ENCODE results near the gene BBS4.

BBS4 gene

GRCh38 chr15:72766780-72767179 lies 80.8 kb downstream of the BBS4 start:
- no peak for DNase-seq

- no peak for DNase-seq
These were observed 84.8 kb downstream of the BBS4 start for GRCh38 chr15:72770673-72771328.

DNA sequence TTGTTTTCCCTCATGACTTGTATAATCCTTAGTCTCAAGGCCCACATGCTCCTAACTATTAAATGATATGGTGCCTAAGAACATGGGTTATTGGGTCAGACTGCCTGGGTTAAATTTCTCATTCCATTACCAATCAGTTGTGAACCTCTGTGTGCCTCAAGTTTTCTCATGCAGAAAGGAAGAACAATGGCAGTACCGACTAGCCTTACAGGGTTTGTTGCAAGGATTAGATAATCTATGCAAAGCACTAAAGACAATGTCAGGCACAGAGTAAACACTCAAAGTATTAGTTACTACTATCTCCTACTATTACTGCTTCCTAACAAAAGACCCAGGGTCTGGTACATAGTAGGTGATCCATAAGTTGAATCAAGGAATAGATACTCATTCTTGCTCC lies 85.3 kb downstream of the BBS4 start:
- no peak for DNase-seq

DNA sequence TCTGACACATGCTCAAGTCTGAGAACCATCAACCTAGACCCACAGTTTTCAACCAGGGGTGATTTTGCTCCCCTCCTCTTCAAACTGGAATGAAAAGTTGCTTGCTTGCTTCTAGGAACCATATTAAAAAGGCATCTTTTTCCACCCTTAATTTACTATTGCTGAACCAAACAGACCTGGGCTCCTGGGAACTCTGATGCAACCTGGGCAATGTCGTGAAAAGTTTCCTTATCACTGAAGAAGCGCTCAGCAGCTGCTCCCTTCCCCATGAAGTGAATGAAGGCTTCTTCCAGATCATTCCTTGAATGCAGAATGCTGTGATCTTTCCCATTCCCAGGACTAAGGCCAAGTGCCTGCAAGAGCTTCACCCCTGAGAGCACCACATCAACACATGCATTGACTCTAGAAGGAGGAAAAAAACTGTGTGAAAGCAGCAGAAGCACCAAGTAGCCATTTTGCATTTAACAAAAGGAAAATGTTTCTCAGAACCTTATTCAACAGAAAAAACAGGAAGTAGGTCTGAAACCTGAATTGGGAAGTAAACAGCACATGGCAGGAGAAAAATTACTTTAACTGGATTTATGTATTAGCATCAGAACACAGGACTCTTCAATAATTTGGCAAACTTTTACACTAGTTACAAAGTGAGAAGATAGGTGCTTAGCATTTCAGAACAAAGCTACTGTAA lies 88.8 kb downstream of the BBS4 start:
- DNase-seq = no peak

- no peak for DNase-seq
These were observed 92.8 kb downstream of the BBS4 start for GRCh38 chr15:72778796-72779195.

DNA sequence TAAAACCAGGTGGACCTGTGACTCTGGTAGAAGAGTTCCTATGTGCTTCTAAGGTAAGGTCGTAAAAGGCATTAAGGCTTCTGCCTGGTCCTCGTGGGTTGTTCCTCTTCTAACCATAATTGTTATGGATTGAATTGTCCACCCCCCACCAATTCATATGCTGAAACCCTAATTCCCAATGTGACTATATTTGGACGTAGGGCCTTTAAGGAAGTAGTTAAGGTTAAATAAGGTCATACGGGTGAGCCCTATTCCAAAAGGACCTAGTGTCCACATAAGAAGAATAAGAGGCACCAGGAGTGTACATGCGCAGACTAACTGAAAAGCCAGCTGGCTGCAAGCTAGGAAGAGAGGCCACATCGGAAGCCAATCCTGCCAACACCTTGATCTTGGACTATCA lies 95.6 kb downstream of the BBS4 start:
- no peak for DNase-seq

DNA sequence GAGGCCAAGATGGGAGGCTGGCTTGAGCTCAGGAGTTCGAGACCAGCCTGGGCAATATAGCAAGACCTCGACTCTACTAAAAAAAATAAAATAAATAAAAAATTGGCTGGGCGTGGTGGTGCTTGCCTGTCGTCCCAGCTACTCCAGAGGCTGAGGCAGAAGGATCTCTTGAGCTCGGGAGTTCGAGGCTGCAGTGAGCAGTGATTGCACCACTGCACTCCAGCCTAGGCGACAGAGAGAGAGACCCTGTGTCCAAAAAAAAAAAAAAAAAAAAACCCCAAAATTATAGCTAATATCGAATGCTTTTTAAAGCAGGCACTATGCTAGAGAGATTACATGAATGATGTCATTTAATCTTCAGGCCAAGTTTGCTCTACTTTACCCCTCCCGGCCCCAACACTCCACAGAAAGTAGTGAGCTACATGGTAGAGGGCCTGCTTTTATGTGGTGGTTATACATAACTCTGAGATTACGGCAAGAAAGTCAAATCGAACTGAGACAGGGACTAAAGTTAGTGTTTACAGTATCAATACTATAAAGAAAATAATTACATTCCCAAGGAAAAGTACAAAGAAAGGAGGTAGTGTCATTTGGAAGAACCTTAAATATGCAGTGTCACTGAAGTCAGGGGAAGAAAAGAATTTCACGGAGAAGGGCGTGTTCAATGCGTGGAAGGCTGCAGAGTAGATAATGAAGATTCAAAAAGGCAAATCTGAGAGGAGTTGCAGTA lies 96.4 kb downstream of the BBS4 start:
- peak; percentile 15 for DNase-seq

DNA sequence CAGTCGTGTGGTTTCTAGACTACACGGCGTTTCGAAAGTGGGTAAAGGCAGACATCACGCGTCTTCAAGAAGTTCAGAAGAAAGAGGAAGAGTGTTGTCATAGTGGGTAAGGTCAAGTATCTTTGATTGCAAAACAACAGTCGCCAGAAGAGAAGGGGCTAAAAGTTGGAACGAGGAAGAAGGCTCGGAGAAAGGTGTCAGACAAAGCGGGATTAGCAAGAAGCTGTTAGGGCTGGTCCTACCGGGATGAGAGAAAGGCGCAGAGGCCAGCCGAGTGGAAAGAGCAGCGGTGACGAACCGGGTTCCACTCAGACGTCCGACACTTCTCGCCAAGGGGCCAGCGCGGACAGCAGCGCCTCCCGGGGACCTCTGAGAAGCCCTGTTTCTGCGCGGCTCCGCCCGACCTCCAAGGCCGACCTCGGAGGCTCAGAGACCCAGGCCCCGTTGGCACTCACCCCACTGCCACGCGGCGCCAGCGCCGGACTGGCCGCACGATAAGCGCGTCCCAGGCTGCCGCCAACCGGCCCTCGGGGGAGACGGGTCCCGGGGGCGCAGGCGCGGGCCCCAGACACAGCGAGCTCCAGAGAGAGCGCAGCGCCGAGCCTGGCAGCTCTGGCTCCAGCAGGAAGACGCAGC lies 97.1 kb downstream of the BBS4 start:
- peak; percentile 47 for DNase-seq

DNA sequence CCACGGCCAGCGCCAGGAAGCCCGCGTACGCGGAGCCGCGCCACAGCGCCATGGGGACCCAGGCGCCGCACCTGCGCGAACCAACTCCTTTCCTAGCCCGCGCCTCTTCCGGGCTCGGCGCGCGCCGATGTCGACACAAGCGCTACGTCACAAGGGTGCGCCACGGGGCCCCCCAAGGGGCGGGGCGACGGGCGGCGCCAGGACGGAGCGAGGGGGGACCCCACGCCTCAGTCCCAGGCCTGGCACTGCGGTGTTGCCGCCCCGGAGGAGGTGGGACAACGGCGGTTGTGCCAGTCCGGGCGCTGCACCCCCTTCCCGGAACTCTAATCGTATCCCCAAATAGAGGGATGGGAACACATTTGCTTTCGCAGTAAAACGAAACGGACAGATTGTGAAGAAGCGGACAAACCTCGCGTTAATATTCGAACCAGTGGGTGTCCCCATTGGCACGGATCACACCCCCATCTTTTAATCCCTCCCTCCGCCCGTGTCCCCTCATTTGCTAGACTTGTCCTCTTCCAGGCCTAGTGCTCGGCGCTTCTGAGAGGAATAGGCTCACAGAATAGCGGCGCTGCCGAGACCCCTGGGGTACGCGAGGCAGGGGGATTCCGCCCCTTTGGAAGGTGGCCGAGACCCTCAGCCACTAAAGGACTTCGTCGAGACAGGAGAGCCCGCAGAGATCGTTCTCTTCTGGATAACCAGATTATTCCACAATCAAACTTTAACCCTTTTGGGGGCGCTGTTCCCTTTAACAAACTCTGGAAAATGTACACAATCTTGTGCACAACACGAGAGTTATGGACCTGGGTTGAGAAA lies 97.8 kb downstream of the BBS4 start, which contains the start of gene ADPGK:
ADPGK (minus strand) TSS at position 119 of the 816 bp plus-strand sequence; CDS start at position 52, 67 bp downstream.
- DNase-seq = peak; percentile 94

DNA sequence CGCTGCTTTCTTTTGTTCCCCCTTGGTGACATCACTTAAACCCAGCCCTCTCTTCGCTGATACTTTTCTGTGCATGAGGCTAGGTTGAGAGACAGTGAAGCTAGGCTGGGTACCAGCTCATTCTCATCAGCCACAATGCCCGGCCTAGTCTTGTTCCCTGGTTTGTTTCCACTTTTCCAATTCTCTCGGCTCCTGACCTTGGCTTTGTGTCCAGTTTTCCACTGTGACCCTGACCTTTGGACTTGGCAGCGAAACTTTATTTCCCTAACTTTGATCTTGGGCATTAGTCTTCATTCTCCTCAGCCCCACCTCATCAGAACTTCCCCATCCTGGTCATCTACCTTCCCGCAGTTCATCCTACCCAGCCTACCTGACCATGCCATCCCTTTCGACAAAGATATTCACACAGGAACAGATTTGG lies 98.5 kb downstream of the BBS4 start:
- no peak for DNase-seq

- DNase-seq = peak; percentile 79
These were observed 99.4 kb downstream of the BBS4 start for GRCh38 chr15:72785432-72785831.

DNA sequence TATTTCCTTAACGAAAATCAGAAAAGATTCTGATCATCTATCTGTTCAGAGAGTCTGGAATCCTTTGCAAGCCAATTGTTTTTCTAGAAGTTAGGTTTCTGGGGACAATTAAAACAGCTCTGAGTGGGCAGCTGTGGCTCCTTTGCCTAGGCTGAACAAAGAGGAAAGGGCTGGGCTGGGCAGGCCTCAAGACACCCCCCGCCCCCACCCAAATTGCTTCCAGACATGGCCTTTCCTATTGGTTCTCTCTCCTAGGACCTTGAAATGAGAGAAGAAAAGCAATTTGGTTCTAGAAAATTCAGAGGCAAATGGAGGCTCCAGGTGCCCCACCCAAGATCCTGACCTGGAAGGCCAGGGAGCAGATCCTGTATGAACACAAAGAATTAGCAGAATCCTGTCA lies 99.8 kb downstream of the BBS4 start:
- DNase-seq = no peak

GRCh38 chr15:72786242-72786641 lies 100.2 kb downstream of the BBS4 start:
- no peak for DNase-seq

DNA sequence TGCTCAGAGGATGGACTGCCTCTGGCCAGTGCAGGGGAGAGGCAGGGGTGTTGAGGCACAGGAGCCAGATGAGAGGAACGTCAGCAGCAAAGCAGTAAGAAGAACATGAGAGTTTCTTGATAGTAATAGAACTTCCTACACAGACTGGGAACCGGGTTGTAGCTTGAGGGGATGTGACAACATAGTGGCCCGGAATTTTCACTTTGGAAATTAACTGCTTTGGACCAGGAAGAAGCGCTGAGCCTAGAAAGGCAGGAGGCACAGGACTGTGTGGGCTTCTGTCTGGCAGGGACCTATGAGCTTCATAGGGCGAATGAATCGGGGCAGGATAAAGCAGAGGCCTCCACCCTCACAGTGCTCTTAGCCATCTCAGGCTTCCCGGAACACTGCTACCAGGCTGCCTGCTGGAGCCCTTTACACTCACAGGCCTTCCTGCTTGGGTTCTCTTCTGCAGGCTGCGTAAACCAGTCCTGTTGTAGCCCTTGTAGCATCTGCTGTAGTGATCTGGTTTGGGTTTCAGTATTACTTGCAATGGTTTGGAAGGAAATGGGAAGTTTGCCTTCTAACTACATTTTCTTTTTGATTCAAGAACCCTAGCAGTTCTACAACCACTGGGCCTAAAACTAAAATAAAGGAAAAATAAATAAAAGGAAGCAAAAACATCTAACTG lies 100.8 kb downstream of the BBS4 start:
- peak; percentile 10 for DNase-seq

GRCh38 chr15:72787526-72787925 lies 101.5 kb downstream of the BBS4 start:
- DNase-seq = no peak
